Stimulated activated CD4-positive, alpha-beta T cell treated with anti-CD3 and anti-CD28 coated beads, Interleukin-15, amount 100 ng/mL, for 1 hour (primary cell): ENCODE results near the gene PAPPA.

Experiments used
- DNase-seq, 2 donors: peaks; one replicate each; pipeline ENCODE4 v3.0.0-alpha.2; 2020; ENCODE audit warnings: low read depth in 1 of 2, low spot score in 1 of 2

Gene PAPPA

DNA sequence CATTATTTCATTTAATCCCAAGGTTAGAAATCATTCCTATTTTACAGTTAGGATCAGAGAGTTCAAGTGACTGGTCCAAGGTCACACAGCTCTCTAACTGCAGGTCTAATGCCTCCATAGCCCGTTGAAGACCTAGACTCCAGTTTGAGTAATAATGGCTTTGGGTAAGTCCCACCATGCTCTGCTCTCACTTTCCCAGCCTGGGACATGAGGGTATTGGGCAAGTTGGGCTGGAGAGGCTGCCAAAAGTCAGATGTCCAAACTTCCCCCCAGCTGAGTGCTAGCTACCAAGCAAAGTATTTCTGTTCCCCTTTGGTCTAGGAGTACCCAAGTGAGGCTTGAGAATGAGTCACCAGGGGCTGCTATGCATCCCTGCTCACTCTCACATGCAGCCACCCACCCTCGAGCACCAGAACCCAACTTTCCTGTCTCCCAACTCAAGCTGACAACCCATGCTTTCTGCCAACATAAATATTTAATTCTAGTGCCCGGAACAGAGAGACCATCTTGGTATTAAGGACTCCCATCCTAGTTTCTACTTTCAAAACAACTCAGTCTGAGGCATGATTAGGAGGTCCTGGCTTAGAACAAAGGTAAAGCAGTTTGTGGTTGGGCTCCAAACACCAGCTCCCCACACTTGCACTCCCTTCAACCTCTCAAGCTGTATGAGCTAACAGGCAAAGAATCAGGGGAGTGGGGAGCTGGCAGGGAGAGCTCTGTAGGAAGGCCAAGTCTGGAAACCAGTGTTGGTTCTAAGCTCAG, 297.0 kb downstream of the PAPPA start:
- no peak for DNase-seq

GRCh38 chr9:116451500-116452115, 298.0 kb downstream of the PAPPA start:
- no peak for DNase-seq
